NCI-H2227 (cell line): ENCODE data around the gene UBE2A.

Experiments used
- DNase-seq: peaks from one replicate; lab custom pipeline; 2025; ENCODE audit not compliant: unreplicated experiment; lab: John Stamatoyannopoulos, UW

Gene UBE2A

GRCh38 chrX:119606280-119607017, 32.1 kb downstream of the UBE2A start, which contains the start of gene NKRF:
NKRF (minus strand) TSS chrX:119606424.
- peak; percentile 99 for DNase-seq

- DNase-seq, result peak; percentile 54
These were observed 32.6 kb downstream of the UBE2A start for GRCh38 chrX:119607018-119607389.

GRCh38 chrX:119614776-119615175, 40.4 kb downstream of the UBE2A start:
- no peak for DNase-seq

GRCh38 chrX:119617517-119618164, 43.3 kb downstream of the UBE2A start:
- no peak for DNase-seq

DNA sequence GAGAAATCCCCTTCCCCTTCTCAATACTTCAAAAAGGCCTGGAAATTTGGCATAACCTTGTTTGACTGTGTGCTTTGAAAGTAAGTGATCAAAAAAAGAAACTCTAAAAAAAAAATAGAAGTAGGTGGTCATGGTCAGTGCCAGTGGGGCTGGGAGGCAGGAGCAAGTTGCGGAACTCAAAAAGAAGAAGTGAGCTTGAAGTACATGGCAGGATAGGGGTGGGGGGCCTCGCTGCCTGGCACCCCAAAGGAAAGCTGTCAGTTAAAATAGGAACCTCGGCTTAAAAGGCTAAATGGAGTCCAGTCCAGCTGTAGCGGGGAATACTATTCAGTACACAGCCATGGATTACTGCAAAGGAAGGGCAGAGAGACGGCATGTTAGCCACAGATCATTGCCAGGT, 44.1 kb downstream of the UBE2A start:
- DNase-seq, result no peak

DNA sequence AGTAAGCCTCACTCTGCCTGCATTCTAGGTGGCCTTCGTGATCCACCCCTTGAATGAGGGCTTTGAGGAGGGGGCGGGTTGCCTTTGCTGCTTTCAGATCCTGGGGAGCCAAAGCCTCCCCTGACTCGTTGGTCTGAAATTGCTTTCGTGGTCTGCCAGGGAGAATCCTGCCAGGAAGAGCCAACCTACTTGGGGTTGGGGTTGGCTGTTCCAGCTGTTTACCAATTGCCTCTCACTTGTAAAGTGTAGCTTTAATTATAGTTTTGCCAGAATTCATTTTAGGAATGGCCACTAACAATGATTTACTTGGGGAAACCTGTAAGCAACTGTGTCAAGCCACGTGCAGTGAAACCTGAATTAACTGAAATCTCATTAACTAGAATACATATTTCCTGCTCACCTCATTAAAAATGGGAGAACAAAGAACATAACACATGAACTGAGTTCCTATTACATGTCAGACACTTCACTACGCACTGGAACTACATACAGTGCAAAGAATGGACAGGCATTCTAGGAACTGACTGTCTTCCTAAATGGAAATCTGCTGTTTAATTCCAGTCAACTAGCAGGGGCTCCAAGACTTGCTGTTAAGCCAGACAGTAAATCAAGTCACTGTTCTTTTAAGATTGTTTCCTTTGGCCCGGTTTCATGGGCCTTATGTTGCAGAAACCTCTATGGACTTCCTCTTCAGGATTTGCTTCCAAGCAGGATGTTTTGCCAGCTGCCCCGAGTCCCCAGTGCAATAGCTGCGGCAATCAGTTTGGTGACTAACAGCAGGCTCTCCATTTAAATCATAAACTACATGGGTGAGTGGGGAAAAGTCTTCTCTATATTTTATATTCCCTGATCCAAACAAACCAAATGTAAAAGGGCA, 48.2 kb downstream of the UBE2A start:
- no peak for DNase-seq

DNA sequence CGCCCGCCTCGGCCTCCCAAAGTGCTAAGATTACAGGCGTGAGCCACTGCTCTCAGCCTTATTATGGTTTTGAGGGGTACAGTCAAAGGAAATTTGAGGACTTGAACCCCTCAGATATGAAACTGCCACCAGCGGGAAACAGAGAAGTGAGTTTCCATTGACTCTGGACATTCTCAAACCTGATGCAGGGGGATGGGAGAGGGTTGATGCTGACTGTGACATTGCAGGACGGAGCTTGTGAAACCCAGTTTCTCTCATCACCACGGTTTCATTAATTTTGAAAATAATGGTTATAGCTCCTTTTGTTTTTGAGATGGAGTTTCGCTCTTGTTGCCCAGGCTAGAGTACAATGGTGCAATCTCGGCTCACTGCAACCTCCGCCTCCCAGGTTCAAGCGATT, 50.1 kb downstream of the UBE2A start:
- DNase-seq, result no peak

DNA sequence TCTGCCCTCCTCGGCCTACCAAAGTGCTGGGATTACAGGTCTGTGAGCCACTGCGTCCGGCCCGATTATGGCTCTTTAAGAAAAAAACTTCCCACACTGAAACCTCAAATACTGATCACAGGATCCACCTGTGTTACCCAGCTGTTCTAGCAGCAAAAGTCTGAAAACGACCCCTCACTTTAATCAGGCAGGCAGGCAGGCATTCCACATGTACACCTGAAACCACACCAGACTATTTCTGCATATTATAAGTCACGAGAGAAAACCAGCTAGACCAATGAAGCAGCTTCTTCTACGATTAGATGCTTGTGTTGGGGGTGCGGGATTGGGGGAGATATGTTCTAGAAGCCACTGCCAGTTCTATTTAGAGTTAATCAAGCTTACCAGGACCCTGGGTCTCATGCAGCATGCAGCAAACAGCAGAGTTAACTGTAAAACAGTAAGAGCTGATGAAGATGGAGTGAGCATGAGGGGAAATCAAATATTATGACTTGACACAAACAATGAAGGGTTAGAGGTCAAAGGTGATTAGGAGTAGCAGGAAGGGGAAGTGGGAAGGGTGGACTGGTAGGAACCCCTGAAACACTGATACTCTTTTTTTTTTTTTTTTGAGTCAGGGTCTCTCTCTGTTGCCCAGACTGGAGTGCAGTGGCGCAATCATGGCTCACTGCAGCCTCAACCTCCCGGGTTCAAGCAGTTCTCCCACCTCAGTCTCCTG, 50.7 kb downstream of the UBE2A start:
- DNase-seq, result no peak

GRCh38 chrX:119625843-119626242, 51.5 kb downstream of the UBE2A start:
- no peak for DNase-seq
